ENCODE results near the gene OR6S1. TPM values are rescaled to one million over a fixed set of nuclear protein-coding genes. Genes with fewer than 3 reads are reported as not detected.

Gene OR6S1
- total and polyA plus RNA-seq, 10 of the 15 experiments (the other 5 are each of a cell fraction or from before 2014, with no cell fraction given): 0.22 to 0.67 (median 0.43) TPM; not detected in 4

- no peaks in the 10 kb centered on the region for H3K36me3 ChIP-seq (ENCODE audit: control insufficient read depth in 2 of 2, insufficient read depth in 2 of 2, low read length in 1 of 2)
- no peak for DNase-seq (ENCODE audit: low read depth, low spot score)
- 36% methylated on average over 7 of the region's 8 CpGs for WGBS (ENCODE audit: insufficient coverage, insufficient replicate concordance, low lambda C conversion rate, missing lambda C conversion rate)
- intact Hi-C loops (cut with micrococcal nuclease; ENCODE audit: unreplicated experiment): loop anchor here (5.0 kb wide), 2 partner anchors 218 to 268 kb away; partner anchors contain the start of genes PIP4P1 and TEP1
- CTCF ChIA-PET: interaction anchor here (1.6 to 11.0 kb wide), 6 partner anchors 11 to 64 kb away, joined by 9 to 214 read pairs (median 40); no protein-coding TSS in a partner anchor
- no peaks in the 10 kb centered on the region for H3K9me3 ChIP-seq (replicated peaks; ENCODE audit: control insufficient read depth, insufficient read depth, low read length)
- H3K79me2 ChIP-seq (ENCODE audit: control insufficient read depth, insufficient read depth, low read length): no peaks in the 10 kb centered on the region
- RAD21 ChIA-PET (ENCODE audit: unreplicated experiment): interaction anchor here (0.9 to 8.9 kb wide), 13 partner anchors 10 to 353 kb away, joined by 3 to 156 read pairs (median 8); partner anchors contain the start of genes CCNB1IP1 and TEP1
- no peak for ATAC-seq
- BruUV-seq (replicated peaks): no TSS peak
- peaks cover 23% of the 10 kb centered on the region for H3K4me1 ChIP-seq (ENCODE audit: control insufficient read depth, insufficient read depth, low read length)
- peak overlapping the region; percentile 99 for H3K27ac ChIP-seq (ENCODE audit: control insufficient read depth, insufficient read depth)
- POLR2A ChIA-PET: interaction anchor here (1.6 to 5.6 kb wide), 6 partner anchors 11 to 337 kb away, joined by 7 to 69 read pairs (median 13); partner anchors contain the start of gene PARP2
- peak overlapping the region; percentile 66 for H2AFZ ChIP-seq (ENCODE audit: control insufficient read depth, low read depth, low read length)
- no peak for FAIRE-seq
- SMC1A ChIA-PET (ENCODE audit: uncharacterized antibody, unreplicated experiment): interaction anchor here (1.1 to 8.9 kb wide), 14 partner anchors 8 to 352 kb away, joined by 3 to 150 read pairs (median 12); partner anchors contain the start of genes PARP2 and RNASE11
- no peaks in the 10 kb centered on the region for H4K20me1 ChIP-seq (ENCODE audit: control insufficient read depth, insufficient read depth)
- H3K4me2 ChIP-seq (ENCODE audit: control insufficient read depth, insufficient read depth): peak overlapping the region; percentile 97
- in situ Hi-C loops (cut with MboI): loop anchor here (5.0 kb wide), 3 partner anchors 48 to 348 kb away; partner anchors contain the start of genes CCNB1IP1 and PIP4P1
- no peaks in the 10 kb centered on the region for H3K27me3 ChIP-seq (replicated peaks in 1 of 2; ENCODE audit: control insufficient read depth in 2 of 2, insufficient read depth in 2 of 2, low read length in 1 of 2)
- peak overlapping the region; percentile 93; the same call in 1 of the 2 replicates for H3K9ac ChIP-seq (ENCODE audit: control insufficient read depth, insufficient read depth, low read length)
- peak overlapping the region; percentile 73 for H3K4me3 ChIP-seq
- TF ChIP-seq POLR2A (IDR thresholded peaks at IDR 0.05; ENCODE audit: low read depth, low read length): no peak
- TF ChIP-seq TARDBP (IDR thresholded peaks at IDR 0.05; ENCODE audit: borderline replicate concordance): no peak
- no peak for TF ChIP-seq ELK1 (IDR thresholded peaks at IDR 0.05; ENCODE audit: low read depth, low read length)
- TF ChIP-seq CHD4 (IDR thresholded peaks at IDR 0.05): no peak
- no peak for TF ChIP-seq FOXM1 (IDR thresholded peaks at IDR 0.05; ENCODE audit: low read depth, low read length)
- TF ChIP-seq CUX1 (IDR thresholded peaks at IDR 0.05; ENCODE audit: insufficient replicate concordance, low read depth, low read length): no peak
- no peak for TF ChIP-seq ZNF622 (IDR thresholded peaks at IDR 0.05)
- no peak for TF ChIP-seq NFYB (IDR thresholded peaks at IDR 0.05; ENCODE audit: insufficient read depth, low read depth, low read length)
- TF ChIP-seq SMARCA5 (IDR thresholded peaks at IDR 0.05): no peak
- TF ChIP-seq RB1 (IDR thresholded peaks at IDR 0.05; ENCODE audit: borderline replicate concordance): no peak
- no peak for TF ChIP-seq ZBTB40 (IDR thresholded peaks at IDR 0.05; ENCODE audit: borderline replicate concordance)
- TF ChIP-seq ZZZ3 (IDR thresholded peaks at IDR 0.05; ENCODE audit: control insufficient read depth, insufficient read length, low read depth): no peak
Observed at GRCh38 chr14:20680363-20680762, 38.9 kb upstream of the OR6S1 start.

Data from GM12878 (cell line).